ENCODE results near the gene TBC1D5.
A peak's percentile ranks its signal among the peaks of the same experiment; 100 is the strongest.

Gene TBC1D5

DNA sequence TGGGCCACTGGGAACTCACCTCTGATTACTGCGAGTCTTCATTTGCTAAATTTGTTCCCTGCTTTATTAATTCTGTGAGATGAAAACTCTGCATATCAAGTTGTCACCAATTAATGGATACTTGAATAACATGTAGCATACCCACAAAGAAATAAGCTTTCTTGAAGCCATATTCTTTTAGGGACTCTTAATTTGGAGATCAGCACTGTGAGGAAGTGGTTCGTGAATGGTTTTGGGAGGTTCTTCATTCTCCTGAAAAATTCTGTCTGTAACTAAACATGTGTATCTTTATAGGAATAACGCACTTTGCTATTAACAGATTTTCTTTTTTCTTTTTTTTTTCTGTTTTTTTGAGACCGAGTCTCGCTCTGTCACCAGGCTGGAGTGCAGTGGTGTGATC, 19.1 kb upstream of the TBC1D5 start:
- no peak overlapping the region for H3K14ac ChIP-seq (ENCODE audit: low read length in 2 of 2)
- H2BK5ac ChIP-seq (ENCODE audit: low read depth, low read length, poor library complexity, severe bottlenecking): no peak overlapping the region
- no peak overlapping the region for H3K4me2 ChIP-seq (ENCODE audit: low read length, poor library complexity, severe bottlenecking)
- WGBS: 92% methylated on average over 4 of the region's 5 CpGs
- no peaks in the 10 kb centered on the region for H3K79me1 ChIP-seq (replicated peaks; ENCODE audit: low read length, poor library complexity, severe bottlenecking)
- no peak overlapping the region for H2BK15ac ChIP-seq (ENCODE audit: low read depth, poor library complexity, severe bottlenecking)
- H3K23ac ChIP-seq (ENCODE audit: low read length in 2 of 2): no peak overlapping the region
- no peaks in the 10 kb centered on the region for H3K27me3 ChIP-seq (ENCODE audit: control insufficient read depth in 1 of 2, insufficient read depth in 1 of 2, low read length in 2 of 2)
- no peak overlapping the region for H3K4me3 ChIP-seq (ENCODE audit: insufficient read depth in 1 of 2, low read depth in 1 of 2, low read length in 2 of 2)
- no peaks in the 10 kb centered on the region for H3K36me3 ChIP-seq (ENCODE audit: control insufficient read depth in 1 of 2, insufficient read depth in 2 of 2, low read depth in 1 of 2, low read length in 2 of 2)
- H2AK5ac ChIP-seq (ENCODE audit: low read length, severe bottlenecking): no peak overlapping the region
- H3K4ac ChIP-seq (ENCODE audit: low read depth in 1 of 2, low read length in 2 of 2): no peak overlapping the region
- no peak overlapping the region for H2BK120ac ChIP-seq (ENCODE audit: low read depth, low read length)
- no peak overlapping the region for H3K9ac ChIP-seq (ENCODE audit: low read length)
- H3K27ac ChIP-seq (ENCODE audit: low read length, poor library complexity, severe bottlenecking): no peak overlapping the region
- no peak overlapping the region for H2BK12ac ChIP-seq (ENCODE audit: low read length in 2 of 2)
- no peak overlapping the region for H2AFZ ChIP-seq (ENCODE audit: low read depth, low read length)
- H3K18ac ChIP-seq (ENCODE audit: low read depth in 1 of 2, low read length in 2 of 2): no peak overlapping the region
- no peaks in the 10 kb centered on the region for H3K4me1 ChIP-seq (ENCODE audit: control insufficient read depth, insufficient read depth, low read depth, low read length)
- no peak overlapping the region for H4K8ac ChIP-seq (ENCODE audit: low read length)
- no peak for DNase-seq
- no peaks in the 10 kb centered on the region for H3K9me3 ChIP-seq (ENCODE audit: control insufficient read depth, low read length)
- no peak overlapping the region for H4K91ac ChIP-seq (ENCODE audit: low read length)

DNA sequence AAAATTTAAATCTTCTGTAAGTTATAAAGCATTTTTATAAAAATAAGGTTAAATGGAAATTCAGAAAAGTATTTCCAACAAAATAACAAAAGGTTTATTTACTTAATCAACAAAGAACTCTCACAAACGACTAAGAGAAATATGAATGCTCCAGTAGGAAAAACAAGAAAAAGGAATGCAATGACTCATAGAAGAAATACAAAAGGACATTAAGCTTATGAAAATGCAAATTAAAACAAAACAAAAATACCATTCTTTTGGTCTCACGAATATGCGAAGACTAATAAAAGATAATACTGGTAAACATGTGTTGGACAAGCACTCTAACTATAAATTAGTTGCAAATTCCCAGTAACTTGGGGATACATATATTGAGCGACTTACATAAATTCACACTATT, 17.5 kb upstream of the TBC1D5 start:
- Histone ChIP-seq H2AFZ (ENCODE audit: low read depth, low read length) (no peak overlapping the region), H2BK5ac (ENCODE audit: low read depth, low read length, poor library complexity, severe bottlenecking) (no peak overlapping the region), H4K8ac (ENCODE audit: low read length) (no peak overlapping the region), H3K36me3 (ENCODE audit: control insufficient read depth in 1 of 2, insufficient read depth in 2 of 2, low read depth in 1 of 2, low read length in 2 of 2) (no peaks in the 10 kb centered on the region), H3K4me3 (ENCODE audit: insufficient read depth in 1 of 2, low read depth in 1 of 2, low read length in 2 of 2) (no peak overlapping the region), H3K4ac (ENCODE audit: low read depth in 1 of 2, low read length in 2 of 2) (no peak overlapping the region), H3K27me3 (ENCODE audit: control insufficient read depth in 1 of 2, insufficient read depth in 1 of 2, low read length in 2 of 2) (no peaks in the 10 kb centered on the region), H4K91ac (ENCODE audit: low read length) (no peak overlapping the region), H2BK15ac (ENCODE audit: low read depth, poor library complexity, severe bottlenecking) (no peak overlapping the region), H3K4me2 (ENCODE audit: low read length, poor library complexity, severe bottlenecking) (no peak overlapping the region), H3K14ac (ENCODE audit: low read length in 2 of 2) (no peak overlapping the region), H2AK5ac (ENCODE audit: low read length, severe bottlenecking) (no peak overlapping the region), H3K27ac (ENCODE audit: low read length, poor library complexity, severe bottlenecking) (no peak overlapping the region), H3K23ac (ENCODE audit: low read length in 2 of 2) (no peak overlapping the region), H3K9ac (ENCODE audit: low read length) (no peak overlapping the region), H2BK120ac (ENCODE audit: low read depth, low read length) (no peak overlapping the region), H3K4me1 (ENCODE audit: control insufficient read depth, insufficient read depth, low read depth, low read length) (no peaks in the 10 kb centered on the region), H3K9me3 (ENCODE audit: control insufficient read depth, low read length) (no peaks in the 10 kb centered on the region), H3K18ac (ENCODE audit: low read depth in 1 of 2, low read length in 2 of 2) (no peak overlapping the region), H2BK12ac (ENCODE audit: low read length in 2 of 2) (no peak overlapping the region), H3K79me1 (replicated peaks; ENCODE audit: low read length, poor library complexity, severe bottlenecking) (no peaks in the 10 kb centered on the region)
- WGBS: 100% methylated on average over 1 of the region's 4 CpGs
- DNase-seq: no peak

DNA sequence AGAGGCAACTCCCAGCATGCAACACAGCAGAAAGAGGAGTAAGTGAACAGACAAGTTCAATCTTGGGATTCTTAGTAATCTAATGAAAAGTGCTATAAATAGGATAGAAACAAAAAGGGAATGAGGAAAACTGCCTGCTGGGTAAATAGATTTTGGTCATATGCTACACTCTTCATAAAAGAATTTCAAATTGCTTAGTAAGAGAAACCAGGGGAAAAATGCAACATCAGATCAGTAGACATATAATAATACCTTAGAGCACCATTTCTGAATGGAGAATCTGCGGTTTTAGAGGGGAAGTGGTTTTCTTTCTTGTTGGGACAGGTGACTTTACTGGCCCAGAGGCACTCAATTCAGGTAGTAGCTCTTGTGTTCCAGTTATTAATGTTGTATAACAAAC, 13.4 kb upstream of the TBC1D5 start:
- no peak overlapping the region for H2BK12ac ChIP-seq (ENCODE audit: low read length in 2 of 2)
- no peak overlapping the region for H2BK120ac ChIP-seq (ENCODE audit: low read depth, low read length)
- H3K4ac ChIP-seq (ENCODE audit: low read depth in 1 of 2, low read length in 2 of 2): no peak overlapping the region
- H4K91ac ChIP-seq (ENCODE audit: low read length): no peak overlapping the region
- no peak overlapping the region for H3K23ac ChIP-seq (ENCODE audit: low read length in 2 of 2)
- no peak overlapping the region for H2AK5ac ChIP-seq (ENCODE audit: low read length, severe bottlenecking)
- no peak overlapping the region for H2BK15ac ChIP-seq (ENCODE audit: low read depth, poor library complexity, severe bottlenecking)
- H3K79me1 ChIP-seq (replicated peaks; ENCODE audit: low read length, poor library complexity, severe bottlenecking): no peaks in the 10 kb centered on the region
- H3K27ac ChIP-seq (ENCODE audit: low read length, poor library complexity, severe bottlenecking): no peak overlapping the region
- H3K14ac ChIP-seq (ENCODE audit: low read length in 2 of 2): no peak overlapping the region
- no peak overlapping the region for H4K8ac ChIP-seq (ENCODE audit: low read length)
- no peak overlapping the region for H3K4me2 ChIP-seq (ENCODE audit: low read length, poor library complexity, severe bottlenecking)
- H3K27me3 ChIP-seq (ENCODE audit: control insufficient read depth in 1 of 2, insufficient read depth in 1 of 2, low read length in 2 of 2): no peaks in the 10 kb centered on the region
- no peak overlapping the region for H2BK5ac ChIP-seq (ENCODE audit: low read depth, low read length, poor library complexity, severe bottlenecking)
- no peak overlapping the region for H3K18ac ChIP-seq (ENCODE audit: low read depth in 1 of 2, low read length in 2 of 2)
- H3K9ac ChIP-seq (ENCODE audit: low read length): no peak overlapping the region
- no peaks in the 10 kb centered on the region for H3K9me3 ChIP-seq (ENCODE audit: control insufficient read depth, low read length)
- WGBS: 100% methylated on average over 1 of the region's 1 CpG
- no peak for DNase-seq
- no peaks in the 10 kb centered on the region for H3K4me1 ChIP-seq (ENCODE audit: control insufficient read depth, insufficient read depth, low read depth, low read length)
- no peak overlapping the region for H3K4me3 ChIP-seq (ENCODE audit: insufficient read depth in 1 of 2, low read depth in 1 of 2, low read length in 2 of 2)
- no peaks in the 10 kb centered on the region for H3K36me3 ChIP-seq (ENCODE audit: control insufficient read depth in 1 of 2, insufficient read depth in 2 of 2, low read depth in 1 of 2, low read length in 2 of 2)
- no peak overlapping the region for H2AFZ ChIP-seq (ENCODE audit: low read depth, low read length)

DNA sequence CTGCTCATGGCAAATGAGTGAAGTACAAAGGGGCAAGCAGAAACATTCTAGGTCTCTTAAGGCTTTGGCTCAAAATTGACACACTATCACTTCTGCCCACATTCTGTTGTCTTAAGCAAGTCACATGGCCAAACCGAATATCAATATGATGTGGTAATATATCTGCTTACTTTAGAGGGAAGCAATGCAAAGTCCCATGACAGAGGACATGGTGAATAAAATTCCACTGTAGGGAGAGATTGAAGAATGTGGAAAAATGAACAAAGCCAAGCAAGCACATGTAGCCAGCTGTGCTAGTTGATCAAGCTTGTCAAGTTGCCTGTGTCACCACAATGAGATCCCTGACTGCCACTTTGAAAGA, 11.2 kb upstream of the TBC1D5 start:
- no peak overlapping the region for H3K14ac ChIP-seq (ENCODE audit: low read length in 2 of 2)
- H3K4ac ChIP-seq (ENCODE audit: low read depth in 1 of 2, low read length in 2 of 2): no peak overlapping the region
- 100% methylated on average over 1 of the region's 1 CpG for WGBS
- no peaks in the 10 kb centered on the region for H3K27me3 ChIP-seq (ENCODE audit: control insufficient read depth in 1 of 2, insufficient read depth in 1 of 2, low read length in 2 of 2)
- H4K8ac ChIP-seq (ENCODE audit: low read length): no peak overlapping the region
- no peak overlapping the region for H3K18ac ChIP-seq (ENCODE audit: low read depth in 1 of 2, low read length in 2 of 2)
- no peaks in the 10 kb centered on the region for H3K36me3 ChIP-seq (ENCODE audit: control insufficient read depth in 1 of 2, insufficient read depth in 2 of 2, low read depth in 1 of 2, low read length in 2 of 2)
- H3K9ac ChIP-seq (ENCODE audit: low read length): peak overlapping the region; percentile 44
- H2AK5ac ChIP-seq (ENCODE audit: low read length, severe bottlenecking): no peak overlapping the region
- no peak overlapping the region for H2BK5ac ChIP-seq (ENCODE audit: low read depth, low read length, poor library complexity, severe bottlenecking)
- H3K4me2 ChIP-seq (ENCODE audit: low read length, poor library complexity, severe bottlenecking): no peak overlapping the region
- H3K4me1 ChIP-seq (ENCODE audit: control insufficient read depth, insufficient read depth, low read depth, low read length): no peaks in the 10 kb centered on the region
- H2BK120ac ChIP-seq (ENCODE audit: low read depth, low read length): no peak overlapping the region
- DNase-seq: no peak
- no peak overlapping the region for H2AFZ ChIP-seq (ENCODE audit: low read depth, low read length)
- H3K9me3 ChIP-seq (ENCODE audit: control insufficient read depth, low read length): no peaks in the 10 kb centered on the region
- H2BK12ac ChIP-seq (ENCODE audit: low read length in 2 of 2): no peak overlapping the region
- H3K4me3 ChIP-seq (ENCODE audit: insufficient read depth in 1 of 2, low read depth in 1 of 2, low read length in 2 of 2): no peak overlapping the region
- no peak overlapping the region for H3K23ac ChIP-seq (ENCODE audit: low read length in 2 of 2)
- no peak overlapping the region for H2BK15ac ChIP-seq (ENCODE audit: low read depth, poor library complexity, severe bottlenecking)
- H4K91ac ChIP-seq (ENCODE audit: low read length): no peak overlapping the region
- no peak overlapping the region for H3K27ac ChIP-seq (ENCODE audit: low read length, poor library complexity, severe bottlenecking)
- no peaks in the 10 kb centered on the region for H3K79me1 ChIP-seq (replicated peaks; ENCODE audit: low read length, poor library complexity, severe bottlenecking)

All from mesenchymal stem cell (in vitro differentiated cells and primary cell).